Kidney epithelial cell (primary cell): ENCODE results near the gene AAK1. TPM values are rescaled to one million over a fixed set of nuclear protein-coding genes. Genes with fewer than 3 reads are reported as not detected.
"Not testable (repeated sequence)": the region's sequence is repeated elsewhere in the genome, so short reads cannot be mapped to it uniquely, and the experiment has no call there.

Experiments
- DNase-seq: peaks from one replicate; pipeline ENCODE4 v3.0.0-alpha.2; 2010; ENCODE audit warnings: low read depth
- H3K27me3 ChIP-seq: 2 replicates; pipeline ENCODE4 v1.6.0; 2011; ENCODE audit warnings: low read length; ENCODE audit not compliant: control insufficient read depth, insufficient read depth
- H3K36me3 ChIP-seq: 2 replicates; pipeline ENCODE4 v1.5.1; 2011; ENCODE audit warnings: low read length; ENCODE audit not compliant: control insufficient read depth, insufficient read depth
- H3K4me3 ChIP-seq: 2 replicates; pipeline ENCODE4 v1.5.1; 2011; ENCODE audit warnings: low read depth, mild to moderate bottlenecking, control low read depth, low read length
- total RNA-seq: library from RNA; depleted of rRNA; stranded (reverse); fragments of >200 nt; gene quantifications from 2 replicates; pipeline ENCODE4 v1.2.3, GENCODE V29; 2015
- TF ChIP-seq, protein P1 (sequence below): IDR thresholded peaks from 2 replicates; pipeline ENCODE4 v1.5.1; 2011; ENCODE audit warnings: mild to moderate bottlenecking, moderate library complexity, low read length, control low read depth, inconsistent platforms; ENCODE audit not compliant: insufficient read depth, poor library complexity, severe bottlenecking

Gene AAK1
- total RNA-seq, 1 donor from 2014 or later, result 32.5 TPM

- Histone ChIP-seq H3K4me3 (no peak overlapping the region), H3K27me3 (no peaks in the 10 kb centered on the region), H3K36me3 (no peaks in the 10 kb centered on the region)
- TF ChIP-seq, protein P1, sequence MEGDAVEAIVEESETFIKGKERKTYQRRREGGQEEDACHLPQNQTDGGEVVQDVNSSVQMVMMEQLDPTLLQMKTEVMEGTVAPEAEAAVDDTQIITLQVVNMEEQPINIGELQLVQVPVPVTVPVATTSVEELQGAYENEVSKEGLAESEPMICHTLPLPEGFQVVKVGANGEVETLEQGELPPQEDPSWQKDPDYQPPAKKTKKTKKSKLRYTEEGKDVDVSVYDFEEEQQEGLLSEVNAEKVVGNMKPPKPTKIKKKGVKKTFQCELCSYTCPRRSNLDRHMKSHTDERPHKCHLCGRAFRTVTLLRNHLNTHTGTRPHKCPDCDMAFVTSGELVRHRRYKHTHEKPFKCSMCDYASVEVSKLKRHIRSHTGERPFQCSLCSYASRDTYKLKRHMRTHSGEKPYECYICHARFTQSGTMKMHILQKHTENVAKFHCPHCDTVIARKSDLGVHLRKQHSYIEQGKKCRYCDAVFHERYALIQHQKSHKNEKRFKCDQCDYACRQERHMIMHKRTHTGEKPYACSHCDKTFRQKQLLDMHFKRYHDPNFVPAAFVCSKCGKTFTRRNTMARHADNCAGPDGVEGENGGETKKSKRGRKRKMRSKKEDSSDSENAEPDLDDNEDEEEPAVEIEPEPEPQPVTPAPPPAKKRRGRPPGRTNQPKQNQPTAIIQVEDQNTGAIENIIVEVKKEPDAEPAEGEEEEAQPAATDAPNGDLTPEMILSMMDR, result no peak
- DNase-seq, result no peak
Measured at GRCh38 chr2:69450735-69451416, 192.7 kb downstream of the AAK1 start.

DNA sequence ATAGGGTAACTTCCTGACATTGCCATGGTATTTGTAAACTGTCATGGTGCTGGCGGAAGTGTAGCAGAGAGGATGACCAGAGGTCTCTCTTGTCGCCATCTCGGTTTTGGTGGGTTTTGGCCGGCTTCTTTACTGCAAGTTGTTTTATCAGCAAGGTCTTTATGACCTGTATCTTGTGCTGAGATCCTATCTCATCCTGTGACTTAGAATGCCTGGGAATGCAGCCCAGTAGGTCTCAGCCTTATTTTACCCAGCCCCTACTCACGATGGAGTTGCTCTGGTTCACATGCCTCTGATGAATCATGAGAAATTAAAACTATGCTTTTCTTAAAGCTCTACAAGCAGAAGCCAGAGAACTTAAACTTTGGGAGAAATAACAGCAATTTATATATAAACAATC, 193.6 kb downstream of the AAK1 start:
- Histone ChIP-seq H3K36me3 (no peaks in the 10 kb centered on the region), H3K27me3 (no peaks in the 10 kb centered on the region), H3K4me3 (no peak overlapping the region)
- TF ChIP-seq, protein P1, result no peak
- DNase-seq, result no peak

GRCh38 chr2:69443673-69444072, 199.9 kb downstream of the AAK1 start:
- not testable (repeated sequence) for DNase-seq, H3K36me3 ChIP-seq, H3K27me3 ChIP-seq, H3K4me3 ChIP-seq

- not testable (repeated sequence) for H3K36me3 ChIP-seq, H3K4me3 ChIP-seq, DNase-seq, H3K27me3 ChIP-seq
Measured at GRCh38 chr2:69439499-69439898, 204.0 kb downstream of the AAK1 start.

GRCh38 chr2:69438580-69438979, 205.0 kb downstream of the AAK1 start:
- TF ChIP-seq, protein P1, result no peak
- no peaks in the 10 kb centered on the region for H3K27me3 ChIP-seq

DNA sequence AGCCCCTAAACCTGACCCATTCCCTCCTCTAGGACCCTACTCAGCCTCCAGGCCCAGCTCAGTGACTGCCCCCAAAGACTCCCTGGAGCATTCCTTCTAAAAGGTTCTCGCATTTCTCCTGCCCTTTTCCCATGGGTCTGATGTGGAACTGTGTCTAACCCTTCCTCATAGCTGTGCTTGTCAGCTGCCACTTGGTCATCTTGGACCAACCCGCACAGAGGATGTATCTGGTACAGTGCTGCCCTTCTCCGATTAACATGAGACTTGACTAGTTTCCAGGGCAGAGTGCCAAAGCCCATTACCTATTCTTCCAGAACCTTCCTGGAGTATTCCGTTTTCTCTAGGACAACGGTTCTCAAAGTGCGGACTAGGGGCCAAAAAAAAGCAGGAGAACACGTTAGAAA, 205.8 kb downstream of the AAK1 start:
- Histone ChIP-seq H3K36me3 (no peaks in the 10 kb centered on the region), H3K27me3 (no peaks in the 10 kb centered on the region), H3K4me3 (peak overlapping the region; percentile 51)
- TF ChIP-seq, protein P1, result no peak
- DNase-seq, result no peak

More at GRCh38 chr2:69438580-69438979, 205.0 kb downstream of the AAK1 start:
- Histone ChIP-seq H3K4me3 (no peak overlapping the region), H3K36me3 (no peaks in the 10 kb centered on the region)
- DNase-seq, result no peak
